Measurements from ENCODE around the gene BCAT1.

- TF ChIP-seq CTCF (IDR thresholded peaks at IDR 0.05; ENCODE audit: insufficient read depth, low read length, poor library complexity, severe bottlenecking), result no peak
- TF ChIP-seq EZH2phosphoT487 (conservative IDR thresholded peaks at IDR 0.05; ENCODE audit: low read length), result no peak
Measured at GRCh38 chr12:24903329-24904088, 45.4 kb downstream of the BCAT1 start.

All from SU-DHL-6 (cell line).